Activated CD4-positive, alpha-beta T cell treated with anti-CD3 and anti-CD28 coated beads, Interleukin-10, Interleukin-2, amounts not matched to agents 100 ng/mL and 50 ng/mL, durations not matched to agents 16 hours and 8 hours (primary cell): ENCODE measurements around the gene AKNAD1.
"Not testable (repeated sequence)": the region's sequence is repeated elsewhere in the genome, so short reads cannot be mapped to it uniquely, and the experiment has no call there.

ENCODE experiments used
- DNase-seq: peaks from one replicate; pipeline ENCODE4 v3.0.0-alpha.2; 2020

Gene AKNAD1, protein sequence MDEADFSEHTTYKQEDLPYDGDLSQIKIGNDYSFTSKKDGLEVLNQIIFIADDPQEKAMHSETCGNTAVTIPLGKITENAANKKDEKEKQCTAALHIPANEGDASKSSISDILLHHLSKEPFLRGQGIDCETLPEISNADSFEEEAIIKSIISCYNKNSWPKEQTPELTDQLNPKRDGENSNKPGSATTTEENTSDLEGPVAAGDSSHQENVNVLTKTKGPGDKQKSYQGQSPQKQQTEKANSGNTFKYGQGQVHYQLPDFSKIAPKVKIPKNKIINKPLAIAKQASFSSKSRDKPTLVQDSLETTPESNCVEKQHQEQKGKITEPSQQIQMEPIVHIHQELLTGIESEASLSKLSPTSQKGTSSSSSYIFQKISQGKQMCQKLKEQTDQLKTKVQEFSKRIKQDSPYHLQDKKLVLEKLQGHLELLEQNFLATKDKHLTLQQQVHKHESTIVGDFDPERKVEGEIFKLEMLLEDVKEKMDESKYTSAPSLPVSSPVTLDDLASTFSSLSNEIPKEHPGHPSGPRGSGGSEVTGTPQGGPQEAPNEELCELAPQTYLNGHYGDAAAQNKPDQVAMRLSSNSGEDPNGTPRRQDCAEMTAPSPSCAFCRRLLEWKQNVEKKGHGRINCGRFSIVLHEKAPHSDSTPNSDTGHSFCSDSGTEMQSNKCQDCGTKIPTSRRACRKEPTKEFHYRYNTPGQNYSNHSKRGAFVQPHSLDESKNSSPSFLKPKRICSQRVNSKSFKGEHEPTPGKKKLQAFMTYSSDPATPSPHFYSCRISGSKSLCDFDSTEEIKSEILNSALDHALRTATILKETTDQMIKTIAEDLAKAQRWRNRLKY

DNA sequence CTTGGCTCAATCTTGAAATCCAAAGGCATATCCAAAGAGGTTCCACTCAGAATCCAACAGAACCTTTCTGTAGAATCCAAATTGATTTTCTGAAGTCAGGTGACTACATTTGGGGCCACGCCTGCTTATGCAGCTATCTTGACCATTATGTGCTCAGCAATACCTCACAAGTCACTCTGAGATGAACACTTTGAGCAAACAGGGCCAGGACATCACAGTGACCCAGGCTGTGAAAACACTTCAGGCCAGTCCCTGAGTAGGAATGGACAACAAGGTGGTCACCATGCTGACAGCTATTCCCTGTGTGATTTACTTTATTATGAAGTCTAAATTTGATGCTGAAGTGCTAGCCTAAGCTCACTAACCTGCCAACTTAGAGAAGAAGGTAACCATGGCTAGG is at the start of gene AKNAD1:
AKNAD1 (minus strand) TSS at position 101 of the 400 bp plus-strand sequence. CDS start 4,430 bp downstream, outside the sequence.
- DNase-seq = no peak

DNA sequence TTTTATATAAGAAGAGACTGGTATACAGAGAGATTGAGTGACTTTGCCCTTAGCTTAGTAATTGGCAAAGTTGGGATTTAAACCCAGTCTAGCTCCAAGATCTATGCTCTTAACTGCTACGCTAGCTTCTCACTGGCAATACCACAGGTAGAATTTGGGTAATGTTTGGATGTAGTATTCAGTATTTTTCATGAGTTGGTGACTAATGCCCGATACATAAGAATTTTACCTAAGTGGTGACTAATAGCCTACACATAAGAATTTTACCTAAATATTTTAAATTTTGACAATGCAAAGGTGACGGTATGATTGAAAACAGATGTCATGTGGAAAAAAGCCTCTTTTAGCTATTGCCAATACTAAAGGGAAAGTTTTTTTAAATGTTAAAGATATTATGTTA is 44.2 kb upstream of the AKNAD1 start:
- no peak for DNase-seq

DNA sequence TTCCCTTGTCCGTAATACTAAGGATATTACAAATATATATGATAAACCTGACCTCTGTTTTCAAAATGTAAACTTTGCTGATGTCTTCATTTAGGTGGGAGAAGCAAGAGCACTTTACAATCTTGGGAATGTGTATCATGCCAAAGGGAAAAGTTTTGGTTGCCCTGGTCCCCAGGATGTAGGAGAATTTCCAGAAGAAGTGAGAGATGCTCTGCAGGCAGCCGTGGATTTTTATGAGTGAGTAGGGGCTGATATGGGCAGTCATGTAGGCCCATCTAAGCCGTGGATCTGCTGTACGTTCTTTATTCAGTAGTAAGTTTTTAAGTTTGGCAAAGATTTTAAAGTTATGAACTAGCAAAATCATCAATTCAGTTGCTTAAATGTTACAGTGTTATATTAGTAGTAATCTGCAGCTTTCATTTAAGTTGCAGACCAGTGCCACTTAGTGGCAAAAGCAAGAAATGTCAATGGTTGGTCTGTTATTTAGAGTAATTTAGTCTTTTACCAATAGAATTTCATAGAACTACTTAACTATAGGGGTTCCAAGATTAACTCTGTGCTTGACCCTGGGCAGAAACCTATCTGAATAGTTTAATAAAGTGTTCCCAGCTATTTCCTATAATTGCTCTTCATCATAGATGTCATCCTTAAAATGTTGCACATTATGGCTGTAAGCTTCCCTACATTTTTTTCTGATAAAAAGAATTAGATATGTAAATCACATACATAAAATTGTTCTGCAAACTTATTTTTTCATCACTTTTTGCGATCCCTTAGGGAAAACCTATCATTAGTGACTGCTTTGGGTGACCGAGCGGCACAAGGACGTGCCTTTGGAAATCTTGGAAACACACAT is 41.2 kb upstream of the AKNAD1 start:
- peak; percentile 61 for DNase-seq

DNA sequence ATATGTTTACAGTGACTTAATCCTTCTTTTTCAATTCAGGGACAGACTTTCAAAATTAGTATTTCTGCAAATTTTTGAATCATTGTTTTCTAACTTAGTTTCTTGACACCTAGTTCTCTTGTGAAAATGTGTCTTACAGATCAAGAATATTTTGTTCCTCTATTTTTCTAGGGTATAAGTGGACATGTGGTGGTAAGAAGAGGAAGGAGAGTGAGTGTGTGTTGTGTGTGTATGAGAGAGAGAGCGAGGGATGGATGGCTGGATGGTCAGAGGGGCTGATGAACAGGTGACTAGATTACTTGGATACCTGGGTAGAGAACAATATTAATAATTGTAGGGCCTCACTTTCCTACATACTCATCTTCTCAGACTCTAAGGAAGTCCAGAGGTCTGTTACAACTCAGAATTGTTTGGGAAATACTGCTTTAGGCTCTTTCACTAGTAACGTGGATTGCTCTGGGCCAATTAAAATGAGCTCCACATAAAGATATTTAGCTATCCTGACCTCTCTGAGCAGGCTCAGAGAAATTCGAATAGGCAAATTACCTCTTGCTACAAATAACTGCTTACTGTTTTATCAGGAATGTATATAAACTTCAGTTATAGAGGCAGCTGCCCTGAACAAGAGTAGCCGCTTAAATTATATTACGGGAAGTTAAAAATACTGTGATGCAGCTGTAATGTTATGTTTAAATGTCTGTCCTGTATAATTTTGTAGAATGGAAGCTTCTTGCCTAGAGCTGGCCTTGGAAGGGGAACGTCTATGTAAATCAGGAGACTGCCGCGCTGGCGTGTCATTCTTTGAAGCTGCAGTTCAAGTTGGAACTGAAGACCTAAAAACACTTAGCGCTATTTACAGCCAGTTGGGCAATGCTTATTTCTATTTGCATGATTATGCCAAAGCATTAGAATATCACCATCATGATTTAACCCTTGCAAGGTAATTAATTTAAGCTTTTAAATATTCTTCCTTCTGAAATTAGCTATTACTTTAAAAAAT is 39.6 kb upstream of the AKNAD1 start:
- no peak for DNase-seq

DNA sequence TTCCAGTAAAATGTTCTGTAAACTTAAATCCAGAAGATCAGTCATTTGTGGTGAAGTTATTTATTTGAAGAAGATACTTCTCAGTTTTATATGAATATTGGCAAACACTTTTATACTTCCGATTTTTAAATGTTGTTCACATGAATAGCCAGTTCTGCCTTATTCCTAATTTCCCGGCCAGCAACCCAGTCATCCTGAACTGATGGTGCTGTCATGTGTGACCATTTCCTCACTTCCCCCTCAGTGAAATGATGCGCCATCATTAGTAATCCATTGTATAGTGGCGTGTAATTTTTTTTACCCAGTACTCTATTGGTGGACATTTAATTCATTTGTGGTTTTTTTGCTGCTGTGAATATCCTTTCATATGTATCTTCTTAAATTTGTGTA is 36.2 kb upstream of the AKNAD1 start:
- no peak for DNase-seq

DNA sequence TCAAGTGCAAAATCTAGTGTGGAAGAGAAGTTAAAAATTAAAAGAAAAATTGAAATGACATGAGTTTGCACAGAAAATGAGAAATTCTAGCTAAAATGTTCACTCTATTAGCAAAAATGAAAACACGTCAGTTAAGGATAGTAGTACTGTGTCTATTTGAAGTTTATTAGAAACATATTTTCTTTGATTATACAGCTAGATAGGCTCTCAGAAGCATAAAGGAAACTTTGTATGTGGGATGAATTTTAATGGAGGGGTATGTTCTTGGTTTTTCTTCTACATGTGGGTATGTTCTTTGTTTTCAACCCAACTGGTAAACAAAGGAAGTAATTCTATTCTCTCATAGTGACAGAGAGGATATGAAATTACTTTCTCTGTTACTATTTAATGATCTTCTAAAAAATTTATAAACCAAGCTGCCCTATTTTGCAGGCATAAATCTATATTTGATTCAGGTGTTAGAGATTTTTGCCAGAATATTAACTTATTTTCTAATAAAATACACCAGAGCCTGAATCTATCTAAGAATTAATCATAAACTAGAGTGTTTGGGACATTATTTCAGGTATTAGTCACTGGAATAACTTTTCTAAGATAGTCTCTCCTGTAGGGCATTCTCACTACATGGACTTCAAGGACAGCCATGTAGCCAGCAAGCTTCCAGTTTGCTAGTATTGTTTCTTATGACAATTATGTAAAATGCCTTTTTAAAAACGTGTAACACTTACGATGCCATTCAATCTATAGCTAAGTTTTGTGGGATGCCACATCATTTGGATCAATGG is 35.7 kb upstream of the AKNAD1 start:
- DNase-seq = no peak

DNA sequence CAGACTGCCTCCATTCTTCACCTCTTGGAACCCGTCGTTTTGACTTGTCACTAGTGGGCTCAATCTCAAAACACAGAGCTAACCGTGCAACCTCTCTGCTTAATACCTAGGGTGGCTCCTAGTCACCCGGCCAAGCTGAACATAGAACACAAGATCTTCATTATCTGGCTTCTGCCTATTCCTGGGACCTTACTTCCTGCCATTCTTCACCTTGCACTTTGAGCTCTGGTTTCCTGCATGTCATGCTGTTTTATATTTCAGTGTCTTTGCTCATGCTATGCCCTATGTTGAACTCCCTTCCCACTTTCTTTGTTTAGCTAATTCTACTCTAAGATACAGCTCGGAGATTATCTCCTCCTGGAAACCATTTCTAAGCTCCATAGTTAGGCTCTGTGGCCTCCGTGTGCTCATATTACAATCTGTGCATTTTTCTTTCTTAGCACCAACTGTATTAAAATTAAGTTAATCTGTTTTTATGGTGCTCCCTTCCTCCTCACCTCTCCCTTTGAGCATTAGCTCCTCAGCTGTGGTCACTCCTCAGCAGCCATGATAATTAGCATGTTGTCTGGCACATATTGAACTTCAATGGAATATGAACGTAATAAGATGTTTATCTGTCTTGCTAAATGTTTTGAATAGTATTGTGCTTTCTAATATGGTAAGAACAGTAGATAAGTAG is 33.0 kb upstream of the AKNAD1 start:
- no peak for DNase-seq

DNA sequence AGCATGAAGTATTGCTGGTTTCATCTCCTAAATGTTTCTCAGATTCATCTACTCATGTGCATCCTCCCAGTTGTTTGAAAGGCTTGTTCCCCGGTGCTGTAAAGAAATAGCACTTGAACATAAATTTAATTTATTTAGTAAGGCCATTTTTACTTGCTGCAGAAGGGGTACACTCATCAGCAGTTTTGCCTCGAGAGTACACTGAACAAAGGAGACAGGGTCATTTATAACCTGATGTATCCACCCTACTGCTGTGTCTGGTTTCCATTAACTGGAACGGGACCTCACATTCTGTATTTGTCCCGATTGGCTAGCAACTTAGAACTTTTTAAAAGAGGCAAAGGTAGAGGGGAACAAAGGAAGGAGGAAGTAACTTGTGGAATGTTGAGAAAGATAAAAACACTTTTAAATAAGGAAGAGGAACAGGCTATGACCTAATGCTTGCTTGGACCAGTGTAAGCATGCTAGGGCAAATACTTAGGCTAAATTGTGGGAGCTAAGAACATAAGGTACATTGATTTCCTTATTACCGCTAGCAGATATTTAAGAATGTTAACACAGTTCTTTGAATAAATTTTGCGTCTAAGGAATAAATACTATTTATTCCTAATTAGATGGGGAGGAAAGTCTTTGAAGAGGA is 32.2 kb upstream of the AKNAD1 start:
- DNase-seq = not testable (repeated sequence)

DNA sequence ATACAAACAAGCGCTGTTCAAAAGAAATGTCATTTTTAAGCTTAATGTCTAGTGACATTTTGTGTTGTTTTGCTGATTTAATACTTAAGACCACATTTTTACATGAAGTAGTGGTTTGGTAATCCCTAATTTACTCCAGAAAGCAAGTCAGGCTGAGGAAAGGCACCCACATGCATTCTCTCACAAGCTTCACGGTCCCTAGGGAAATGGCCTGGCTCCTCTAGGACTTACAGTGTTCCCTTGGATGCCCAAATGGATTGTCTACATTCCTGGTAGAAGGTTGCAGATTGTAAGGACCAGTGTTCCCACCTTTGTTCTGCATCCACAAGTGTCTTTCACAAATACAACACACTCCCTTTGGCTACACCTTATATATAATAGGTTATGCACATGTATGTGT is 29.4 kb upstream of the AKNAD1 start:
- no peak for DNase-seq

DNA sequence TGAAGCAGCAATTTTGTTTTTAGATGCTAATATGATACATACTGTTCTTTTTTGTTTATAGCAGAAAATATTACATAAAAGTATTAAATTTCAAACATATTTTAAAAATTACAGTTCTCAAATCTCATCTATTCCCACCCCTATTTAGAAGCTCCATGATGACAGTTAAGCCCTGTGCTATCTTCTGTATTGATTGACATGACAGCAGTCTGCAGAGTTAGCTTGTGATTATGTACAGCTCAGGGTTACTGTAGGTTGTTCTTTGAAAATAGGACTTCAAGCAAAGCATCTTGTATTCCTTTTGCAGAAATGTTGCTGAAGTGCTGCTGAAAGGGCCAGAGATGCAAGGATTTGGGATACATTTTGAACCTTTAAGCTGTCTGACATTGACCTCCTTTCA is 28.1 kb upstream of the AKNAD1 start:
- no peak for DNase-seq

DNA sequence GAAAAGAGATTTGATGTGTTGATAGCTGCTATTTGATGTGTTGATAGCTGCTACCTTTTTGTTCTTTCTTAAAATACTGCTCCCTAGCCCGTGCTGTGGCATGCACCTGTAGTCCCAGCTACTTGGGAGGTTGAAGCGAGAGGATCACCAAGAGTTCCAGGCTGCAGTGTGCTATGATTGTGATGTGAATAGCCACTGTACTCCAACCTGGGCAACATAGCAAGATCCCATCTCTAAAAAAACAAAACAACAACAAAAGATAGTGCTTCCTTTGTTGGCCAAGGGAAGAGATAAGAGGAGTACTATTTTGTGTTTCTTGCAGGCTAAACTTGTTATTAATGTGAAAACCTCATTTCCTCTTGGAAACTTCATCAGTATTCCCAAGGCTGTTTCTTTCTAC is 25.9 kb upstream of the AKNAD1 start:
- DNase-seq = no peak

DNA sequence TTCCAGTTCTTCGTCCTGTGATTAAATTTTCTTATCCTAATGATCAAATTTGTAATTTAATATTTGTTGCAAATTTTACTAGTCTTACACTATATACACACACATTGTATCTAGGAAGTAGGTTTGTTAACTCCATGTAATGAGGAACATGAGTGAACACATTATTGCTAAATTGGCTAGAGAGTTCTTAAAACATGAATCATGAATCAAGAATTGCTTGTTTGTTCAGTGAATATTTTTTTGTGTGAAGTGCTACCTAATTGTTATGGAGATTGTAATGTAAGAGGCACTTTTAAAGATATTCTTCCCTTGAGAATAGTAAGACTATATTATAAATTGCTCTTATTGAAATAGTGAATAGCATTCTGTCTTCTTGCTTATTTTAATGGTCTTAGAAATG is 24.5 kb upstream of the AKNAD1 start:
- no peak for DNase-seq

DNA sequence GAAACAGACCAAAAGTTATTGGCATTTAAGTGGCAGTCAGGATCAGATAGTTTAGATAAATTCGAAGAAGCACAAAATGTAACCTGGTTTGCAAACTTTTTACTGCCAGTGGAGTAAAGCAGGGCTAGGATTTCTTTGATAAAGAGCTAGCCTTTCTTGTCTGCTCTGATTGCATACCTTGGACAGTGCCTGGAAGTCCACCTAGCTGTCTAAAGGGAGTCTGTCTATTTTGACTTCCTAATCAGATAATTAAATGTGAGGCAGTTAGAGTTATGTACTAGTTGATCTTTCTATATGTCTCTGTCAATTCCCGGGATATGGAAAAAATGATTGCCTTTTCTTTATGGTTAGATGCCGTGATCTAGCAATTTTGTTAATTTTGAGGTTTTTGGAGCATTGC is 24.0 kb upstream of the AKNAD1 start:
- no peak for DNase-seq

DNA sequence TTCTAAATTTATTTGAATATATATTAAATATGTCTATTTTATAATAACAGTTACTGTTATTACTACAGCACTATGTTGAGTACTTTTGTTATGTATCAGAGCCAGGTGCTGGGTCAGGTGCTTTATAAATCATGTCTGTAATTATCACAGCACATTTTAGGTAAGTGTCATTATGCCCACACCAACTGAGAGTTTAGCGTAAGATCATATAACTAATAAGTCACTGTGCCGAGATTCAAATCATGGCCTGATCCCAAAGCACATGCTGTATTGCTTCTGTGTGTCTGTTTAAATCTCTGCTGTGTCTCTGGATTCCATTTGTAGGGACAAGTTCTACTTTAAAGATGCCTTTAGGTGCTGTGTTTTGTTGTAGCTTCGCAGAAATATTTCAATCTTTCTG is 21.8 kb upstream of the AKNAD1 start:
- no peak for DNase-seq

DNA sequence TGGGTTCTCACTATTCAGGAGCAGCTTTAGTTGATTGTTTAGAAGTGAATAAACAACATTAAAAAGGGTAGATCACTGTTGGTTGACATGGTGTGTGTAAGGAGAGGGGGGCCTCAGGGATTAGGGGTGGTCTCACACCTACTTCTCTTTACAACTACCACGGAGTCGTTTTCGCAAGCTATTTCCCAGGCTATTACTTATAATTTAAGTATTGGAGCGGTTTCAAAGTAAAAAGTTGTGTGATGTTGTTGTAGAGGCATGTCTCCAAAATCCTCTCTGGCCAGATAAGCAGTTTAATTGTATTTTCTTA is 21.2 kb upstream of the AKNAD1 start:
- no peak for DNase-seq

DNA sequence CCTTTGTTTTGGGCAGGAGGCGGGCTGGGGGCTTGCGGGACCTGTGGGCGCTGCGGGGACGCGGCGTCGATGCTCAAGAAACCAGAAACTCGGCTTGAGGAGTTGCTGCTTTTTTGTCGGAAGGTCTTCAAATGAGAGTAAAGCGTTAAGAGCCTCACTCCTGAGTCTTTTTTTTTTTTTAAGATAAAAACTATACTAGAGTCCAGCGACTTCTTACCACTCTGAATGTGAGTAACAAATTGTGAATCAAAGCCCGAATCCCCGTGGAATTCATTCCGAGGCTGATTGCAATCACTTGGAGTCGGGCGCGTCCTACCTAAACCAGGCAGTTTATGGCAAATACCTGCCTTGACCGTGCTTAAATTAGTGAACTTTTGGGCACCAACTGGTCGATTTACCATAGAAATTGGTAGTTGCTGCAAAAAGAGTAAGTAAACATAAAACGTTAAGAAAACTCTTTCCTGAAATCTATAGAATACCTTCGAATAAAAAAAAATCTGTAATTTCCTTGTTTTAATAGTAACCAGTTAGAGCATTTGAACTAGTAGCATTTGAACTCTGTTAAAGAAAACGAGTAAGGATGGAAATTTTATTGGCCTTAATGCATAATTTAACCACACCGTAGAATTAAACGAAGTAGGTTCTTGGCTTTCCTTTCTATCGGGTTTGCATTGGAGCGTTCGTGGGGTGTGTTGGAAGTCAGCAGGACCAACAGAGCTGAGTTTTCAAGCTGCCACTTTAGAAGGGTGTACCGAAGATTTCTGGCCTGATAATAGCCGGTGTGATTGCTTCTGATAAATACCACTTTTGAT is 20.7 kb upstream of the AKNAD1 start:
- DNase-seq = no peak

DNA sequence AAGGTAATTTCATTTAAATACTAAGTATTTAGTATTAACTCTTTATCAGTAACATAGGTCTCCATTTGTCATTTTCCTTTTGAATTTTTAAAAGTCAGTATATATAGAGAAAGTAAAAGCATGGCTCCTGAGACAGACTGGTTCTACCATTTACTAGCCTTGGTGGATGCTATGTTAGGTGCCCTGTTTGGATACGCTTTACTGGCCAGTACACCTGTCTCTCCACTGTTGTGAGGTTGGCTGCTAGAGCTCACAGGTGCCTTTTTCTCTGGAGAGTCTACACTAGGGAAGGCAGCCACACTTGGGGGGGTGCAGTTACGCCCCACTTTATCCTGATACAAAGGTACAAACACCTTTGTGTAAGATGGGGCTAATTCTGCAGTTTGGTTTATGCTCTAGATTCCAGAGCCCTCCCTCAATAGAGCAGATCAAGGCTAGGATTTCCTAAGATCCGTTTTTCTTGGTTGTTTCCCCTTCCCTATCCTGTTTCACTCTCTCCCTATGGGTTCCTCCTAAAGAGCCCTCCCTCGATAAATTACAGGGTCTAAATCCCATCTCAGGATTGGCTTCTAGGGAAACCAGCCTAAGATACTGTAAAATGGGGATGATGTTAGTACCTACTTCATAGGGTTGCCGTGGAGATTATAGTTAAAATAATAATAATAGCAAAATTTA is 14.3 kb upstream of the AKNAD1 start:
- no peak for DNase-seq

DNA sequence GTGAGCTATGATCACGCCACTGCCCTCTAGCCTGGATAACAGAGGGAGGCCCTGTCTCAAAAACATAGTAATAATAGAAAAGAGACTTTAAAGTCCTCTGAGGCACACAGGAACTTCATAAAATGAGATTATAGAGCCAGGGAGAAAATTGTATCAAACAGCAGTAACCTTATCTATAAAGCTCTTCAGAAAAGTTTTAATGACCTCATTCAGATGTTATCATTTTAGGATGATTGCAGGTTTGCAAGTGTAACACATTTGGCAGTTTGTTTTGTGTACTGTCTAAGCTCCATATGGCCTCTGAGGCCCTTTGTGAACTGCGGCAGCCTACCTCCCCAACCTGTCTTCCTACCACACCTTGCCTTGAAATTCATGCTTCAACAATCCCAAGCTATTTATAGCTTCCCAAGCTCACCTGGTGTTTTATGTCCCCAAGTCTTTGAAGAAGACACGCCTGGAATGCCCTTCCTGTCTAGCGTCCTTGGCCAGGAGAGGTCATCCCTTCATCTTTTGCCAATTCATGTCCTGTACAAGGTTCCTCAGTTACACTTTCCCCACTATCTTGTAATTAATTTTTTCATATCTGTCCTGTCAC is 8.5 kb upstream of the AKNAD1 start:
- DNase-seq = no peak
